ENCODE data around the gene NEK6.

The NEK6 gene

DNA sequence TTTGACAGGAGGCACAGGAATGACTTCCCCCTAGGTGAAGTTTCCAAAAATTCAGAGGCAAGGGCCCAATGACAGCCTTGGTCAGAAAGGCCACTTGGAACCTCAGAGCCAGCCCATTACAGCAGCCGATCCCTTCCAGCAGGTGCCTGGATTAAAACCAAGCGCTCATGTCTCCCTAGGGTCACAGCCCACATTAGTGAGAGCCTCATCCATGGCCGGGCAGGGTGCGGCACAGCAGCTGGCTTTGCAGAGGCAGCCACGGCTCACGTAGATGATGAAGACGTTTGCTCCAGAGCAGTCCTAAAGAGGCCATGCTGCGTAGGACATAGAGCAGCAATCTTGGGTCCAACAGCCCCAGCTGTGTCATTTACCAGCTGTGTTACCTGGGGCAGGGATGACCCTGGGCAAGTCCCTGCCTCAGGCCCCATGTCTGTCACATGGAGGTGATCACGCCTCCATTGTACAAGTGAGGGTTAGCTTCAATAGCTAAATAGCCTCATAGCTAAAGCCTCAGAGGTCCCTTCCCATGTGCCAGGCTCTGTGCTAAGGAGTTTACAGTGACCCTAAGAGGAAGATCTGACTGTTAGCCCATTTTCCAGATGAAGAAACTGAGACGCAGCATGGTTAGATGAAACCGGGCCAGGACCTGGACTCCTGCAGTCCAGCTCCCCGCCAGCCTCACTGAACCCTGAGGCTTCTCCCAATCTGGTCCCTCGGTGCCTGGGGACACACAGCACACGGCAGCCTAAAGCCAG is 39.2 kb downstream of the NEK6 start:
- DNase-seq (ENCODE audit: low spot score): no peak

DNA sequence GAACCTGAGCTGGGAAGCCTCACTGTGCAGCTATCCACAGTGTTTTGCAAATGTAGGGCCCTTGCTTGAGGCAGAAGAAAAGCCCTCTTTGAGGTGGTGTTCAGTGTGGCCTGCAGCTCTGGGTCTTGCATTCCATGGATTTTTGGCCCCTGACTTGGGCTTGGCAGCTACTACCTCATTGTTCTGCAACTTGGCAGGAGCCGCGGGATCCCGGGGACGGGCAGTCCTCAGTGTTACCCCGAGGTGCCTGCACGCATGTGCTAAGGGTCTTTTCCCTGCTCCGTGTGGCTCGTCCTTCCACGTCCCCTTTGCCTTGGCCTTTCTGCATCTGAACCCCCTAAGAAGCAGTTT is 39.8 kb downstream of the NEK6 start:
- DNase-seq (ENCODE audit: low spot score): no peak

DNA sequence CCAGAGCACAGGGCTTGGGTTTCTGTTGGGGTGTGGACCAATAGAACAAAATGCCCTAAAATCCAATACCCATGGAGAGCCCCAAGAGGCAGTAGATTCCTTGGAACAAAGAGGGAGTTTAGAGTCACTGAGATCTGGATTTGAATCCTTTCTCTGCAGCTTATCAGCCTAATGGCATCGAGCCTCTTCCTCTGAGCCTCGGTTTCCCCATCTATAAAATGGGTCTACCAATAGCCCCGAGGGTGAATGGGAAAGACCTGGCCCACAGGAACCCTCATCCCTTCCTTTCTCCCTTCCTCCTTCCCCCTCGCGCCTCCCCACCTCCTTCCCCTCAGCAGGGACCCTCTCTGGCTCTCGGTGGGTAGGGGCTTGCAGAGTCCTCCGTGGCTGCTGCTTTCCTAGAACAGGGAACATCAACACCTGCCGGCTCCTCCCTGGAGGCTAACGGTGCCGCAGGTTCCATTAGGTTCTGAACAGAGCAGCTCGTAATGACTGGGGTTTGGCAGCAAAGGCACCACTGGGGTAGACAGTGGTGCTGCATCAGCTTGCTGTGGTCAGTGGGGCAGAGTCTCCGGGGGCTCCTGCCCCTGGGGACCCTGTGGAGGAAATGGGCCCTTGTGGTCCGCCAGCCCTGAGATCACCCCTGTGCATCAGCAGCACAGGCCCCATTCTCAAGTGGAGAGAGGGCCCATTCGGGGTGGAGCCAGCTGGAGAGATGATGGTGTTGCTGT is 40.3 kb downstream of the NEK6 start:
- no peak for DNase-seq (ENCODE audit: low spot score)

DNA sequence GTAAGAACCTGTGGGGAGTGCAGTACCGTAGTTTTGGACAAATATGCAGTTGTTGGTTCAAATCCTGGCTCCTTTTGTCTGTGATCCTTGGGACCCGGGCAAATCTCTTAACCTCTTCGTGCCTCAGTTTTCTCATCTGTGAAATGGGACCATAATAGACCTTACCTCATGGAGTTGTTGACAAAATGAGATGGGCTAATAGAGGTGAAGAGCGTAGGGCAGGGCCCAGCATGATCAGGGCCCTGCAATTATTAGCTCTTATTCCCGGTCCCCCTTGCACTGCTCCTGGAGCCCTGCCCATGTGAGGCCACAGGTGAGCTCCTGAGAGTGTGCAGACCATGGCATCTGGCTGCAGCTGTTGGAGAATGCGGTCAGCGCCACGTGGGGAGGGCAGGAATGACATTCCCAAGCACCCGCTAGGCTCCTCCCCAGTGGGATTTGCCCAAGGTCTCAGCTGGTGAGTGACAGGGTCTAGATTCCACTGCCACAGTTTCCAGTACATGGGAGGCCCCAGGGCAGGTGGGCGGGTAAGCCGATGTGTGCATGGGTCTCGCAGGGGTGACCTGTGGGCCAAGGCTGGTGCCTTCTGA is 41.0 kb downstream of the NEK6 start:
- DNase-seq (ENCODE audit: low spot score): no peak

DNA sequence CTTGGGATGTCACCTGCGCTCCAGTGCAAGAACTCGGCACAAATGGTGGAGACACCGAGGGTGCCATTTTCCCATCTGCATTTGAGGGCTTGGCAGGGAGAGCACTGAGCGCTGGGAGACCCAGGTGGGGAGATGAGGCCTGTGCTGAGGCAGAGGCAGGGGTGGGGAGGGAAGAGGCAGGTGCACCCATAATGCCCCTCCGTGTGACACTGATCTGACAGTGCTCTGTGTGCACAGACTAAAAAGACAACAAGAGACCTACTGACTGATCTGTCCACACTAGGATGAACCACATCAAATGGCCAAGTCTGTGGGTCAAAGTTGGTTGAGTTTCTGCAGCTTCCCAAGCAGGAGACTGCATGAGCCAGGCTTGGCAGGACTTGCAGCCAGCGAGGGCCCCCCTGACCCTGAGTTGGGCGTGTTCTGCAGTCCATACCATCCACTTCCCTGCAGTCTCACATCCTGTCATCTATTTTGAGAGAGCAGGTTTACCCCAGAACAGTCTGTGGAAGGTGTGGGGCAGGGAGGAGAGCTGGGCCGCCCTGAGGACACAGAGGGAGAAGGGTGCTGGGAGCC is 41.9 kb downstream of the NEK6 start:
- no peak for DNase-seq (ENCODE audit: low spot score)

DNA sequence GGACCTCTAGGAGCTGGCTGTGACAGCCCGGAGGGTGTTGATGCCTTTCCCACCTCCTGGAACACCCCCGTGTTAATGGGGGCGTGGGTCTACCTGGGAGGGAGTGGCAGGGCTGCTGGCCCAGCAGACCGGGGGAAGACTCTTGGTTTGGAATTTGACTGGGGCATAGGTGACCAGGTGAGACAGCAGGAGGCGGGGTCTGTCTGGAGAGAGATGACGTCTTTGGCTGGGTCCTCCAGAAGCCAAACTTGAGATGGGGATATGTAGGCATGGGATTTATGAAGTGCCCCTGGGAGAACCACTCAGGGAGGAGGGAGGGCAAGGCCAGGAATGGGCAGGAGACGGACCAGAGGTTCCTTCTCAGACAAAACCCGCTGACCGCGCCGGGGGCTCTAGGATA is 42.6 kb downstream of the NEK6 start:
- no peak for DNase-seq (ENCODE audit: low spot score)

DNA sequence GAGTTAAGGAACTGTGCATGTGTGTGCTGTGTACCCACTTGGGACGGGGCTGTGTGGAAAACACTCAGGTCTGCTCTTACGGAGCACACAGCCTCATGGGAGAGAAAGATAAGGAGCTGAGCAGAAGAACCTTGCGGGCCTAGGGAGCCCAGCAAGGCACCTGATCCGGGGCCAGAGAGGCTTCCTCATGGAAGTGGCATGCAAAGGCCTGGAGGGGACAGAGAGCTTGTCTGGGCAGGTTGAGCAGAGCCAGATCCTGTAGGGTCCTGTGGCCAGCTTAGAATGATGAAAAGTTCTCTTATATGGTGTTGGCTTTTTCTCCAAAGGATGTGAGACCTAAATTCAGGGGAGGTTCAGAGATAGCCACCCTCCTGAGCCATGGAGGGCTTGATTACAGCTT is 45.2 kb downstream of the NEK6 start:
- DNase-seq (ENCODE audit: low spot score): no peak

DNA sequence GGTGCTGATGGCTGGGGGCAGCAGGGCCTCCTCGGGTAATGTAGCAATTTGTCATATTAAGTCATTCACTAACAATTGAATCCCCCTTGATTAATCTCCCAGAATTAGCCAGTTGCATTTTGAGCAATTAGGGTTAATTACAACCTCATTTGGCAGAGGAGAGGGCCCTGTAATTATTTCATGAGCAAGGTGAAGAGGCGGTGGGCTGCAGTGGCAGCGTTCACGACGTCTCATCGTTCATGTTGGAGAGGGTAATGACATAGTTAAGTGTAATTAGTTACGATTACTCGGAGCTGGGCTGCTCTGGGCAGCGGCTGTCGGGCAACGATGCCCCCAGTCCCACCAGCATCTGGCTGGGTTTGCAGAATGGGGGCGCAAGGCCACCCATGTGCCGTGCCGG is 46.0 kb downstream of the NEK6 start:
- no peak for DNase-seq (ENCODE audit: low spot score)

DNA sequence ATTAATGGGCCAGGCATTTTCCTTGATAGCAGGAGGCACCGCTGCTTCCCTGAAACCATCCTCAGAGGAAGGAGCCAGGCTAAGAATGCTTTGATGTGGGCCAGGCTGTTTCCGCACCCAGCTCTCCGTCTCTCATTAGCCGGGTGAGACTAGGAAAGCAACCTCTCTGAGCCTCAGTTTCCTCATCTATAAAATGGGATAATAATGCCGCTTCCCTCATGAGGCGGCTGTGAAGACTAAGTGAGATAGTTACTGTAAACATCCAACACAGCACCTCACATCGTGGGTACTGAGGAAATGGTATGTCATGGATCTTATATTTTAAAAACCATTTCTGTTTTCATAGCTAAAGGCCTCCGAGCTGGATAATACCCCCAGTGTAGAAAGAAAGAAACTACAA is 46.5 kb downstream of the NEK6 start:
- DNase-seq (ENCODE audit: low spot score): no peak

DNA sequence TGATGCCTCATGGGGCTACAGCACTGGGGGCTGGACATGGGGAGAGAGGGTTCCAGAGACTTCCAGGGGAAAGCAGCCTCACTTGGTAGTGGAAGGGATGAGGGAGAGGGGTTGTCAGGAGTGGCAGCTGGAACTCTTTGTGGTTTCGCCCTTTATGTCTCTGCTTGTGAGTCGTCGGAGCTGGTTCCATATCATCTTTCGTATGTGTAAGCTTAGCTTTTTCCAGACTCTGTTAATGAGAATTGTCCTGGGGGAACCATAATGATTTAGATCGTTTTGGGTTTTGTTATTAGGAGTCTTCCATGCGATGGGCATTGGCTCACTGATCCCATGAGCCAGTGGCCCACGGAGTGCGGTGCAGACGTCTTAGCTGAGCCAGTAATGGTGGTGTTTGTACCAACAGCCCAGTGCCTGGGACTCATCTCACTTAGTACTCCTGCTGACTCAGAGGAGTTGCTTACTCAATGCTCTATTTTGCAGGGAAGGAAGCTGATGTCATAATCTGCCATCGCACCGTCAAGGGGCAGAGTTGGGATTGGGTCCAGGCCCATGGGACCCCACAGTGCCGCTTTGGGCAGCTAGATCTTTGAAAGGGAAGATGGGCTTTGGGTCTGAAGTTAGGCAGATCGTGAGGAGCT is 48.5 kb downstream of the NEK6 start:
- no peak for DNase-seq (ENCODE audit: low spot score)

DNA sequence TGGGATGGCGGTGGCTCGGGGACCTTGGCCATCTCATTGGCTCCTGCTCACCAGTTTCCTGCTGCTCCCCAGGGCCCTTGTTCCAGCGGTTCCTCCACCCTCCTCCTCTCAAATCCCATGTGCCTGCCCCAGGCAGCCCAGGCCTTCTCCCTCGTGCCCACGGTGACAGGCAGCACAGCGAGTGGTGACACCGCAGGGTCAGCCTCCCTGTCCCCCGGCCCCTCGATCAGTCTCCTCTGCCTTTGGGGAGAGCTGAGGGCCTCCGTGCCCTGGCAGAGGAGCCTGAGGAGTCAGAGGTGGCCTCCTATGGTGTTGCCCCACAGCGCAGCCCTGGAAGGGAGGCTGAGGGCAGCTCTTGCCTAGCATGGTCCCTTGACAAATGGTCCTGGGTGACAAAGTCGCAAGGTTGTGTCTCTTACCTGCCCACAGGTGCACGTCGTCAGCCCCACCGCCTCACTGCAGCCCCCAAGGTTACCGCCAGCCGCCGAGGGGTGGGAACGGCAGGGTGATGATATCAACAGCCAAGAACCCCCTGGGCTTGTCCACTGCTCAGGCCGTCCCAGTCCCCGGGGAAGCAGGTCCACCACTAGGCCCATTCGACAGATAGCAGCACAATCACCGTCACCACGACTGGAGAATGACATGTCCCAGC is 49.8 kb downstream of the NEK6 start:
- DNase-seq (ENCODE audit: low spot score): no peak

DNA sequence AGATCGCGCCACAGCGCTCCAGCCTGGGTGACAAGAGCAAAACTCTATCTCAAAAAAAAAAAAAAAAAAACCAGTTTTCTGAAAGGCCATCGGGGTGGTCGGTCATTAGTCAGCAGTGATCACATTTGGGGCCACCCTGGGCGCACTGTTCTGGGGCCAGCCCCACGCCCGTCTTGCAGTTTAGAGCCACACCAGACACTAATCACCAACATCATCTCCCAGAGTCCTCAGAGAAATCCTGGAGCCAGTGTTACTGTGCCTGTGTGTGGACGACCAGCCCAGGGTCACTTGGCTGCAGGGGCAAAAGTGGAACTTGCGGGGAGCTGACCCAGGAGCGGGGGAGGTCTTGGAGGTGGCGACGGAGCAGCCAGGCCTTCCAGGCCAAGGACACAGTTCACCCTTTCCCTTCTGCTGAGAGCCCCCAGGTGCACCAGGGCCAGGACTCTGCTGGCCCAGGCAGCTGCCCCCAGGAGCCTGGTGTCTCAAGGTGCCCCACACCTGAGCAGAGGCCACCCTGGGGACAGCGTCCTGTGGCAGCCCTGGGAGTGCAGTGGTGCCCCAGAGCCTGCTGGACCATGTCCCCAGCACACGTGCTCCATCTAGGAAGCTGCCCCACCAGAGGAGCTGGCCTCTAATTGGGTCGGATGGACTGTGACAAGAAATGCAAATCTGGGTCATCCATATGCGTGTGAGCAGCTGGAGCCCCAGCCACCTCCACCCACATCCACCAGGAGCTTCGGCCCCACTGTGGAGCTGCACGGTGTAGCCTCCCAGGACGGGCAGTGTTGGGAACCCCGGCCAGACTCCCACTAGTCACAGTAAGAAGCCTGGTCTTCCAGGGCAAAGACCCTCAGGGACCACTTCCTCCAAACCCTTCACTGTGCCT is 51.1 kb downstream of the NEK6 start:
- DNase-seq (ENCODE audit: low spot score): no peak

DNA sequence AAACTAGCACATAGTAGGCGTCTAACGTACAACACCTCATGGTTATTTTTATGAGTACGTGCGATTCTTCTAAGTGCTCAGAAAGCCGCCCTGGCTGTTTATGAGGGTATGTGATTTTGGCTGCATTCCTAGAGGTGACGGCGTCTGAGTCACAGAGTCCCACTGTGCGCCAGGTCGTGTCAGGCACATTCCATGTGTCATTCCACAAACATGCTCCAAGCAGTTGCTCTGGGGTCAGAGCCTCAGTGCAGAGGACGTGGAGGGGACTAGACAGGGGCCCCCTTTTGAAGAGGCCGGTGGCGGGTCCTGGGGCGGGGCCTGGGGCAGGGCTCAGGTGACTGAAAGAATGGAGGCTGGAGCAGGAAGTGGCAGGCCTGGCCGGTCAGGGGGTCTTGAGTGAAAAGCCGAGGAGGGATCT is 51.9 kb downstream of the NEK6 start:
- DNase-seq (ENCODE audit: low spot score): no peak

DNA sequence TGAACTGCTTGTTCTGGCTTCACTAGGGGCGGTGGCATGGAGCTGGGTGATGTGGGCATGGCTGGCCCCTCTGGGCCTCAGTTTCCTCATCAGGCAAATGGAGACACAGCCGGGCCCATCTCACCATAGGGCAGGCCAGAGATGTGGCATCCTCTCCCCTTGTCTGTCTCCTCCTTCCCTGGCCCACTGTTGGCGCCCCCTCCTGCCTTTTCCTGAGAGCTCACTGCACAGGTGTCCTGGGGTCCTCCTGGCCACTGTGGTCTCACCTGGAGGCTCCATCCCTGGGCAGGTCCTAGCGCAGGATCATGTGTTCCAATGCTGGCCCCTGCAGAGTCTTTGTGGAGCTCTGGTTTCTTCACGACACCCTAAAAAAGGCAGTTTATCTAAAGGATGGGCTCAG is 53.5 kb downstream of the NEK6 start:
- DNase-seq (ENCODE audit: low spot score): no peak

DNA sequence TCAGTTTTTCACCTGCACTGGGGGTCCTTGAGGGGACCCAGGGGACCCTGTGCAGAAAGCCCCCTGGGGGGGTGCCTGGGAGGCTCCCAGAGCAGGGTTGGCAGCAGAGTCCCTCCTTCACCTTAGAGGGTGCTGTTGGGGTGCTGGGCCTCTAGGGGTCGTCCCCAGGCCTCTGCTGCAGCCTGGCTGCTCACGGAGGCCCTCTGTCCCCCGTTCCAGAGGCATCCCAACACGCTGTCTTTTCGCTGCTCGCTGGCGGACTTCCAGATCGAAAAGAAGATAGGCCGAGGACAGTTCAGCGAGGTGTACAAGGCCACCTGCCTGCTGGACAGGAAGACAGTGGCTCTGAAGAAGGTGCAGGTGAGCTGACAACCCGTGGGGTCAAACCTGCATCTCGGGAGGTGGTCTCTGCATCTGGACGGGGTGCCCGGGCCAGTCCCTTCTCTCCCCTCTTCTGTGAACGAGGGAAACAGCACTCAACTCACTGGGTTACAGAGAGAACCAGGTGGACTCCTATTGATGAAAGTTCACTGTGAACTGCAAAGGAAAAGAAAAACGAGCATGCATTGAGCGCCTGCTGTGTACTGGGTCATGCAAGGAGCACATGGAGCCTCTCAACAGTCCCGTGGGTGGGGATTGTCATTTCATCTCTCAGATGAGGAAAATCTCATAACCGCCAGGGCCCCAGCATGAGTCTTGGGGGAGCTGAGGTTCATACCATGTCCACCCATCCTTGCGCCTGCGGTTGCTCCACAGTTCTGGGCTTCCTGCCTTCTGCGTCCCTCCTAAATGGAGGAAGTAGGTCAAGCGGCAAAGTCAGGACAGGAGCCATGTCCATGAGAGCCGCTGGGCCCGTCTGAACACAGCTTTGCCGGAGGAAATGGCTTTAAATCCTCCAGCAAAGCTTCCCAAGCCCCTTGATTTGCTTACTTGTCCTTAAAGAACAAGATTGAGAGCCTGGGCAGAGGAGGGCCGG is 54.8 kb downstream of the NEK6 start:
- DNase-seq (ENCODE audit: low spot score): no peak

DNA sequence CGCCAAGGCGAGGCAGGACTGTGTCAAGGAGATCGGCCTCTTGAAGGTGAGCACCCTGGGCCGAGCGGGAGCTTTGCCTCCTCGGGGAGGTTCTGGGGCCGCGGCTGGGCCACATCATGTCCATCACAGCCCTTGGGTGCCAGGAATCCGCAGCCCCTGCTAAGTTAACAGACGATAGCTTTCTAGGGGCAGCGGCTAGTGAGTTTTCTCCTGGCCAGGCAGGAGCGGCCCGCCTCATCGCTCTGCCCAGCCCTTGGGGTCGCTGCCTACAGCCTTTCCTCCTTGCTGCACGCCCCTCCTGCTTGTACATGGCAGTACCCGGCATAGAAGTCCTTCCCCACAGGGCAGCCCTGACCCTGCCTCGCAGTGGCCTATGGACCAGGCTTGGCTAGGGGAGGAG is 56.2 kb downstream of the NEK6 start:
- no peak for DNase-seq (ENCODE audit: low spot score)

DNA sequence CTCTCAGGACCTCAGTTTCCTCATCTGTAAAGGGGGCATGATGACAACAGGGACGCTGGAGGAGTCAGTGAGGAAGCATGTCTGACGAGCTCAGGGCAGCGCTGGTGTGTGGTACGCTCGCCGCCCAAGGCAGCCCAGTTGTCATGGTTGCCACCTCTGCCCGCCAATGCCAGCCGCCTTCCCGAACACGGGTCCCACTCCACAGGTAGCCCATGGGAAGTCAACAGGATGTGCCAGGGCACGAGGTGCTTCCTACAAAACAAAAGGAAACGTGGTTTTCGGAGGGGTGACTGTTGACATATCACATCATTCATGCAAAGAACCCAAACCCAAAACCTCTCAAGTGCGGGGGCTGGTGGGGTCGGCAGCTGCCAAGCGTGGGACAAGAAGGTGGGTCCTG is 58.1 kb downstream of the NEK6 start:
- DNase-seq (ENCODE audit: low spot score): no peak

DNA sequence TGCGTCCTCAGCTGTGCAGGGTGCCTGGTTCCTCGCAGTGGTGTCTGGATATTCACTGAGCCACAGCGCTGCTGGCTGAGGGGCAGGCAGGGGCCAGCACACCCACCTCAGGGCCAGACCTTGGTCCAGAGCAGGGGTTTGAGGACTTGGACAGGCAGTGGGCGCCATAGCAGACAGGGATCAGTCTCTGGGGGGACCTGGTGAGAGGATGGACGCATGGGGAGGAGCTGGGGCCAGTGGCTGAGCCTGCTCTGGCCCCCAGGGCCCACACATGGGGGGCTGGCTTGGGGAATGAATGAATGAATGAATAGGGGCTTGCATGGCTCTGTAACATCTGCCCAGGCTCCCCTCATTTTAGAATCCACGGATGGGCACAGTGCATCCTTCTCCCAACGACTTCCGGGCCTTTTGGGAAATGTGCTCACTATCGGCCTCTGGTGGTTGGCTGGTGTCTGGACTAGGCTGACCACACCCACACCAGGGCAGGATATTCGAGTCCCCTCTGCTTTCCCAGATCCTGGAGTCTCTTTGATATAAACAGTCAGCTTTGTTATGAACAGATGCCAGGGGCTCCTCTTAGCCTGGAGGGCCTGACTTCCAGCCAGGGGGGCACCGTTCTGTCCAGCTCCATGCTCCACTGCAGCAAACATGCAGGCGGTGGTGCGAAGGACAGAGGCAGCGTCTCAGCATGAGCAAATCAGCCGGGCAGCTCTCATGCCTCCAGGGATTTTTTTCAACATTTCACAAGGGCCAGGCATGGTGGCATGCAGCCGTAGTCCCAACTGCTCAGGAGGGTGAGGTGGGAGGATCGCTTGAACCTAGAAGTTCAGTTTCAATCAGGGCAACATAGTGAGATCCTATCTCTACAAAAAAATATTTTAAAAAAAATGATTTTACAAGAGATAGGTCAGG is 62.6 kb downstream of the NEK6 start:
- peak; percentile 87 for DNase-seq (ENCODE audit: low spot score)

DNA sequence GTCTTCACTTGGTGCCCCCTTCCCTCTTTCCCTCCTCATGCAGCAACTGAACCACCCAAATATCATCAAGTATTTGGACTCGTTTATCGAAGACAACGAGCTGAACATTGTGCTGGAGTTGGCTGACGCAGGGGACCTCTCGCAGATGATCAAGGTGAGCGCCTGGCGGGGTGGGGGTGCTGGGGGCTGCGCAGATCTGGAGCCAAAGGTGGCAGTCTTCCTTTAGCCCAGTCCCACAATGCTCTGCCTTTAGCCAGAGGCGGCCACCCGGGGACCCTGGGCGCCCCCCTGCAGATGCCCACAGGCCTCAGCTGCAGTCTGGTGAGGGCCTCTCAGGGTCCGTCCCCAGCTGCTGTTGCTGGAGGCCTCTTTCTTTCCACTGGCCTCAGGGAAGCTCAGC is 63.7 kb downstream of the NEK6 start:
- DNase-seq (ENCODE audit: low spot score): no peak
